HG02981 (cell line): ENCODE data around the gene PPP1R7.
"Not testable (repeated sequence)": the region's sequence is repeated elsewhere in the genome, so short reads cannot be mapped to it uniquely, and the experiment has no call there.

Experiments
- ATAC-seq: cut with Tn5 transposase; IDR thresholded peaks from one replicate; pipeline ENCODE4 v1.9.1; 2021; ENCODE audit warnings: mild to moderate bottlenecking, moderate library complexity; ENCODE audit not compliant: unreplicated experiment

PPP1R7 gene

DNA sequence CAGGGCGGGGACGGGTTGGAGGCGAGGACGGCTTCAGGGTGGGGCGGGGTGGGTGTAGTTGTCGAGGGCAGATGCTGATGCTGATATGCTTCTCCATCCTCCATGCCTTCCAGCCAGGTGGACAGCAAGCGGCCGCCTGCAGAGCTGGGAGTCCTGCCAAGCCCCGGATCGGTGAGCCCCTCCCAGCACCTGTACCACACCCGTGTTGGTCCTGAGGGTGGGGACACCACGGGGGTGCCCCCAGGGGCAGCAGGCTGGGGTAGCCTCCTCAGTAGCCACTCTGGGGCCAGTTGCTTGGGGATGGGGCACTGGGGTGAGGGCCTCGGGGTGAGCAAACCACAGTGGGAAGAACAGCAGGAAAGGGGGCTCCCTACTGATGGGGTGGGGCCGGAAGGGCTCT, 40.8 kb downstream of the PPP1R7 start:
- no peak for ATAC-seq

GRCh38 chr2:241193271-241193670, 43.0 kb downstream of the PPP1R7 start:
- ATAC-seq, result no peak

- ATAC-seq, result no peak
Observed at GRCh38 chr2:241194811-241195210, 44.5 kb downstream of the PPP1R7 start.

DNA sequence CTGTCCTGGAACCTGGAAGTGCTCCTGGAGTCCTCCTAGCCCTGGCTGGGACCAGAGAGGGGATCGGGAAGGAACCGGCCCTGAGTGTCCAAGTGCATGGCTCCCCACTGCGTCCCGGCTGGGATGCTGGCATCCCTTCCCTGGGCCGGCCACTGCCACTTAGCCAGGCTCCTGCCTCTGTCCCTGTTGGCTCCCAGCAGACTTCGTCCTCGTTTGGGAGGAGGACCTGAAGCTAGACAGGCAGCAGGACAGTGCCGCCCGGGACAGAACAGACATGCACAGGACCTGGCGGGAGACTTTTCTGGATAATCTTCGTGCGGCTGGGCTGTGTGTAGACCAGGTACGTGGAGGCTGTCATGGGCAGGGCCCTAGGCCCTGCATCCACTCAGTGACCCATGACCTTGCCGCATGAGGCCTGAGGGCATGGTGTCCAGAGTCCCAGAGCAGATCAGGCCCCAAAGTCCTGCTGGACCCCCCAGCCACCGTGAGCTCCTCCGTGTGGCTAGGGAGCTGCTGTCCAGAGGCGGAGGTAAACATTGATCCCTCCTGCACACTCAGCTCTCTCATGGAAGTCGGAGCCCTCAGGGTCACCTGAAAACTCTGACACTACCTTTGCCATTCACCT, 45.4 kb downstream of the PPP1R7 start:
- no peak for ATAC-seq

DNA sequence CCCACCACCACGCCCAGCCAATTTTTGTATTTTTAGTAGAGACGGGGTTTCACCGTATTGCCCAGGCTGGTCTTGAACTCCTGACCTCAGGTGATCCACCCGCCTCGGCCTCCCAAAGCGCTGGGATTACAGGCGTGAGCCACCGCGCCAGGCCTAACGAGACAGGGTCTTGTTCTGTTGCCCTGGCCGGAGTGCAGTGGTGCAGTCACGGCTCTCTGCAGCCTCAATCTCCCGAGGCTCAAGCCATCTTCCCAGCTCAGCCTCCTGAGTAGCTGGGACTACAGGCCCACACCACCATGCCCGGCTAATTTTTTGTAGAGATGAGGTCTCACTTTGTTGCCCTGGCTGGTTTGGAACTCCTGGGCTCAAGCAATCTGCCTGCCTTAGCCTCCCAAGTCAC, 47.0 kb downstream of the PPP1R7 start:
- ATAC-seq, result not testable (repeated sequence)

GRCh38 chr2:241197947-241198346, 47.7 kb downstream of the PPP1R7 start:
- no peak for ATAC-seq

GRCh38 chr2:241198381-241199279, 48.4 kb downstream of the PPP1R7 start:
- ATAC-seq, result no peak

DNA sequence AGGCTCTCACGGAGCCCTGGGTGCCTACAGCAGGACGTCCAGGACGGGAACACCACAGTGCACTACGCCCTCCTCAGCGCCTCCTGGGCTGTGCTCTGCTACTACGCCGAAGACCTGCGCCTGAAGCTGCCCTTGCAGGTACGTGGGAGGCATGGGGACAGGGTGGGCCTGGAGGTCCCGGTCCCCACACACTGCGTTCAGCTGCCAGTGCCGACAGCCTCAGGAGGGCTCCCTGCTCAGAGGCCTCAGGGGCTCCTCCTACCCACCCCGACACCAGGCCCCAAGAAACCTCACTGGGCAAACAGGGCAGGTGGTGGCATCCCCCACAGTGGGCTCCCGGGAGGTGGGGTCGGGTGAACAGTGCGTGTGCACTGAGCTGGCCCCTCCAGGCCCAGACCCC, 49.0 kb downstream of the PPP1R7 start:
- no peak for ATAC-seq

DNA sequence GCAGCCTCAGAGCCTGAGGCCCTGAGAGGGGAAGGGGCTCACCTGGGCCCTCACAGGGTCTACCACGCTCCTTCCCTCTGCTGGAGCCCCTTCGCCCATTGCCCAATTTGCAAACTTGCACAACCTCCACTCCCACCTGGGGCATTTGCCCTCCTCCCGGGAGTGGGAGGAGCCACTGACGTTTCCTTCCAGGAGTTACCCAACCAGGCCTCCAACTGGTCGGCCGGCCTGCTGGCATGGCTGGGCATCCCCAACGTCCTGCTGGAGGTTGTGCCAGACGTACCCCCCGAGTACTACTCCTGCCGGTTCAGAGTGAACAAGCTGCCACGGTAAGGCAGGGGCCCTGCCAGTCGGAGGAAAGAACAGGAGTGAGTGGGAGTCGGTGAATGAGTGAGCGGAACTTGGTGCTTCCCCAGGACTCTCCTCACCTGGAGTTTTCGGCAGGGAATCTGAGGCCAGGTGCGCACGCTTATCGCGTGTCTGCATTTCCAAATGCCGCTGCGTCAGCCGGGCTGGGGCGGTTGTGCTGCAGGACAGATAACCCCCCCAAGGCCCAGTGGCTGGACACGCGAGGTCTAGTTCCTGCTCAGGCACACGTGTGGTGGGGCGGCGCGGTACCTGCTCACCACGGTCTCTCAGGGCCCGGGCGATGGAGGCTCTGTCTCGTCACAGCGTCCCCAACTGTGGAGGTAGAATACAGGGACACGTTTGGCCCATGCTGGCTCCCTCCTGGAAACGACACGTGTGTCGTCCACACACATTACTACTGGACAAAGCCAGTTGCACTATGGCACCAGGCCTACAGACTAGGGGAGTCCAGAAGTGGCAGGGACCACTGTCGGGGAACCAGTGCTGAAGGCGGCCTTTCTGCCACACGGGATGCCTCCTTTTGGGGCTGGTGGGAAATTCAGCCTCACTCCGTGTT, 49.9 kb downstream of the PPP1R7 start:
- no peak for ATAC-seq

- no peak for ATAC-seq
Observed at GRCh38 chr2:241200822-241201395, 50.6 kb downstream of the PPP1R7 start.

GRCh38 chr2:241201445-241202267, 51.4 kb downstream of the PPP1R7 start:
- ATAC-seq, result no peak

- no peak for ATAC-seq
Observed at GRCh38 chr2:241202268-241202585, 52.0 kb downstream of the PPP1R7 start.

DNA sequence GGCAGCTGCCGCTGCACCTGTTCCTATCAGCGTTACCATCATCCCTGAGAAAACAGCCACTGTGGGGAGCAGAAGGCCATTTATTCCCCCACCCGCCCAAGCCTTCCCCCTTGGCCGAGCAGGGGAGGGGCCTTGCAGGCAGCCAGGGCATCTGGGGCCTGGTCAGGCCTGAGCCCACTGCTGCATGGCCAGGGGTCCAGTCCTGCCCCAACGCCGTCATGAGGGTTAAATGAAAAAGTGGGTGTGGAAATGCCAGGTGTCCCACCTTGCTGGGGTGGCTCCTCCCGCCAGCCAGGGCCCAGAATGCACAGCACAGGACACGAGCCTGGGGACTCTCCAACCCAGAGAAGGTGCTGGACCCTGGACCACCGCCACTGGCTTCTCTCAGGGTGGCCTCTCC, 52.4 kb downstream of the PPP1R7 start:
- ATAC-seq, result no peak

DNA sequence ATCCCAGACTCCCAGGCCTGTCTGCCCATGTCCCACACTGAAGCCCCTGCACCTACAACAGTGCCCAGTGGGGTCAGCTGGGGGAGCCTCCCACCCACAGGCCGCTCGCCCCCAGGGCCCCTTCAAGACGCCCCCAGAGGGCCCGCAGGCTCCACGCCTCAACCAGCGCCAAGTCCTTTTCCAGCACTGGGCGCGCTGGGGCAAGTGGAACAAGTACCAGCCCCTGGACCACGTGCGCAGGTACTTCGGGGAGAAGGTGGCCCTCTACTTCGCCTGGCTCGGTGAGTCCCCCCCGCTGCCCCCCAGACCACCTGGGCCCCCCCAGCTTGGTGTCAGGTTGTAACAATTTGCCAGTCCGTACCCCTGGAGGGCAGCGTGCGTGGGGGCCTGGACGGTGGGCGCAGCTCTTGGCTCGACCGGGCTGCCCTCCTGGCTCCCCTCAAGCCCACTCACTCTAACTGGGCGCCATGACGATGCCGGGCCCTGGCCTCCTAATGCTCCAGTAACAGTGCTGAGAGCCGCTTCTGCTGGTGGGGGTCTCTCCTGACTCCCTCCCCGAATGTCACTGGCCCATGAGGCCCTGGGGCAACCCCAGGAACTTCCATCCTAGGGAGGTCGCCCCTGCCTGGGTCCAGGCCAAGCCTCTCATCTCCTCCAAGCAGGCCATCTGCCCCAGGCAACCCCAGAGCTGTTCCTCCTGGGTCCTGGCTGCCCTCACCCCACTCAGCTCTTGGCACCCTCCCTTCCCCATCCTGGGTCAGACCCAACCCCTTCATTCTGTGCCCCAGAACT, 53.1 kb downstream of the PPP1R7 start:
- no peak for ATAC-seq

- no peak for ATAC-seq
Observed at GRCh38 chr2:241204010-241204384, 53.7 kb downstream of the PPP1R7 start.

DNA sequence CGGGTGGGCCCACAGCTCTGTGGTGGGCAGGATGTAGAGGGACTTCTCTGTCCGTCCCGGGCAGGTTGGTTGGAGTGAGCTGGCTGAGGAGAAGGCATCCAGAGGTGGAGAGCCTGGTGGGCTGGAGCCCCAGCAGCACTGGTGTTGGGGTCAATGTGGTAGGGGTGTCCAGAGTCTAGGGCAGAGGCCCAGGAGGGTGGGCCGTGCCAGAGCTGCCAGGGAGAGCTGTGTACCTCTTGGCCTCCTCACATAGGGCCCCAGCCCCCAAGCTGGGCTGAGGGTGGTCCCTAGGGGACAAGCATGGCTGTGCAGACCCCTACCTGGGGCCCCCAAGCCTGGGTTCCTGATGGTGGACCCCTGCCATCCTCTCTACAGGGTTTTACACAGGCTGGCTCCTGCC, 54.2 kb downstream of the PPP1R7 start:
- ATAC-seq, result no peak

- ATAC-seq, result no peak
Observed at GRCh38 chr2:241205086-241205485, 54.8 kb downstream of the PPP1R7 start.

DNA sequence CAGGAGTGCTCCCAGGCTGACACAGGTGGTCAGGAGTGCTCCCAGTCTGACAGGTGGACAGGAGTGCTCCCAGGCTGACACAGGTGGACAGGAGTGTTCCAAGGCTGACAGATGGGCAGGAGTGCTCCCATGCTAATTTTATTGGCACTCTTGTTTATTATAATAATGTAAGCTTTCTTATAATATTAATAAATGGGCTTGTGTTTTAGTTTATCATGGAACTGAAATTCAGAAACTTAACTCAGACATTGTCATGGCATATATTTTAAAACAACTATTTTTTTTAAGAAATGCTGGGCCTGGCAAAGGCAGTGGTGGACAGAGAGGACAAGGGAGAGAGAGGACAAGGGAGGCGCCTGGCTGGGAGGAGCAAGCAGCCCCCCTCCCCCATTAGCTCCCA, 56.9 kb downstream of the PPP1R7 start:
- no peak for ATAC-seq

GRCh38 chr2:241207641-241208040, 57.4 kb downstream of the PPP1R7 start:
- no peak for ATAC-seq

DNA sequence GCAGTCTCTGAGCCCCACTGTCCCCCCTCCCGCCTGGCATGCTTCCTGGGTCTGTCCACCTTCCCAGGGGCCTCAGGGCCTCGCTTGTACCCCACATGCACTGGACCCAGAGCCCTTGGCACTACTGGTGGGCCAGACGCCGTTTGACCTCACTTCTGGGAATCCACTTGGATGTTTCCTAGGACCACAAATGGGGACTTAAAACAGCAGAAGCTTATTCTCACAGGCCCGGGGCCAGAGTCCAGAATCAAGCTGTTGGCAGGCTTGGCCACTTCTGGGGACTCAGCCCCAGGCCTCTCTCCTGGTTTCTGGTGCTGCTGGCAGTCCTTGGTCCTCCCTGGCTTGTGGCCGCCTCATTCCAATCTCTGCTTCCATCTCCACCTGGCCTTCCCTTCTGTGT, 57.8 kb downstream of the PPP1R7 start:
- ATAC-seq, result no peak
